Femur (tissue), 1 donor: ENCODE data around the gene POTEJ.
"Not testable (repeated sequence)": the region's sequence is repeated elsewhere in the genome, so short reads cannot be mapped to it uniquely, and the experiment has no call there.

ENCODE experiments used
- DNase-seq: peaks from one replicate; pipeline ENCODE4 v3.0.0-alpha.2; 2017

The POTEJ gene

GRCh38 chr2:130608276-130609001, 2.8 kb upstream of the POTEJ start:
- not testable (repeated sequence) for DNase-seq

GRCh38 chr2:130609002-130609920, 2.0 kb upstream of the POTEJ start:
- not testable (repeated sequence) for DNase-seq

DNA sequence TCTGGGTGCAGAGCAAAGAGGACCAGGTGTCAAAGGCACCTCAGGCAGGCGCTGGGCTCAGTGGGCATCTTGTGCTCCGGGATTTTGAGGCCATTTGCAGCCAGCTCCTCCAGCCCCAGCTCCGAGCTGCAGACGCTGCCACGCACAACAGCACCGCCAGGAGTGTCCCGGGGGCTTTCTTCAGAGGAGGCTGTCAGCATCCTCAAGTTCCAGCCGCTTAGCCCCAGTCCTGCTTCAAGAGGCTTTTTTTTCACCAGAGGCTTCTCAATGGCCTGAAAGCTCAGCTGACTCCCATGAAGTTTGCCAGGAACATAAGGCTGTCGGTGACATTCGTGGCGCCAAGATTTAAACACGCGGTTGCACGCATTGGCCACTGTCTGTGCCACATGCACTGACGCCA, 754 bp upstream of the POTEJ start:
- not testable (repeated sequence) for DNase-seq

DNA sequence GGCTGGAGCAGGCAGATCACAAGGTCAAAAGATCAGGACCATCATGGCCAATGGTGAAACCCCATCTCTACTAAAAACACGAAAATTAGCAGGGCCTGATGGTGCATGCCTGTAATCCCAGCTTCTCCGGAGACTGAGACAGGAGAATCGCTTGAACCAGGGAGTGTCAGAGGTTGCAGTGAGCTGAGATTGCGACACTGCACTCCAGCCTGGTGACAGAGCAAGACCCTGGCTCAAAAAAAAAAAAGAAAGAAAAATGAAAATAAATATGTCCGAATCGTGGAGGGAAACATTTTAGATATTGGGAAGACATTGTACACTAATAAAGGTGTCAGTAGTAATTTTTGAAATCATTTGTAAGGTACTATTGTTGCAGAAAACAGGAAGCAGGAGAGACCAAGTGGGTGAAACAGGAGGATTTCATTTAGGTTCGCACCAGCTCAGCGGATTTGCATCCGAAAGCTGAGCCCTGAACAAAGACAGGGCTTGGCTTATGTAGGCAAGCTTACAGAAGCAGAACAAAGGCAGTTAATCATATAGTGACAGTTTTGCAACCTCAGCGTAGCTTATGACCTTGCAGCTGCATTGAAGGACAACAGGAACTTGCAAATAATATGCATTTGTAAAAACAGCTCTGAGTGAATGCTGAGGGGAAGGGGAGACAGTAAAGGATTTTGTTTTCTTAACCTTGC, 17.7 kb downstream of the POTEJ start:
- DNase-seq, result not testable (repeated sequence)

DNA sequence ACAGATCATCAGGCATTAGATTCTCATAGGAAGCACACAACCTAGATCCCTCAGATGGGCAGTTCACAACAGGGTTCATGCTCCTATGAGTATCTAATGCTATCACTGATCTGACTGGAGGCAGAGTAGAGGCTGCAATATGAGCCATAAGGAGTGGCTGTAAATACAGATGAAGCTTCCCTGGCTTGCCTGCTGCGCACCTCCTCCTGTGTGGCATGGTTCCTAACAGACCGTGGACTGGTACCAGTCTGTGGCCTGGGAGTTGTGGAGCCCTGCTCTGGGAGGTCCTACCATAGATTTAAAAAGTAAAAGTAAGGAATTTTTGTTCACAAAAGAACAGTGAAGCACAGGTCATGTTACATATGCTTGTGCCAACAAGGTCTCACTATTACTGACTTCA, 27.7 kb downstream of the POTEJ start:
- not testable (repeated sequence) for DNase-seq

DNA sequence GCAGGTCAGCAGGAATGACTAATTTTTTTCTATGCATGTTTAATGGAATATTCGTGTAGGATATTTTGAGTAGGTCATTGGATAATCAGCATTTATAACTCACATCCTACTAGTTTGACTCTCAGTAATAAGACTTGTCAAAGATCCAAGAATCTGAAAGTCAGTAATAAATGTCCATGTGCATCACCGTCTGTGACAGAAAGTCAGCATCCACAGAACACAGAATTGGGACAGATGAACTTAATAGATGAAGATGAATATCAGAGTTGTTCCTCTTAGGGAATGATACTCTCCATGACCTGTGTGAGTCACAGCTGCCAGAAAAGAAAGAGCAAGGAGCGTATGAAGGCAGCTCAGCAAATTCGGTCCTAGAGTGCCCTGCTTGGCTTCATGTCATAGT, 30.4 kb downstream of the POTEJ start:
- DNase-seq, result not testable (repeated sequence)

- DNase-seq, result not testable (repeated sequence)
Observed at GRCh38 chr2:130649285-130649684, 38.0 kb downstream of the POTEJ start.

DNA sequence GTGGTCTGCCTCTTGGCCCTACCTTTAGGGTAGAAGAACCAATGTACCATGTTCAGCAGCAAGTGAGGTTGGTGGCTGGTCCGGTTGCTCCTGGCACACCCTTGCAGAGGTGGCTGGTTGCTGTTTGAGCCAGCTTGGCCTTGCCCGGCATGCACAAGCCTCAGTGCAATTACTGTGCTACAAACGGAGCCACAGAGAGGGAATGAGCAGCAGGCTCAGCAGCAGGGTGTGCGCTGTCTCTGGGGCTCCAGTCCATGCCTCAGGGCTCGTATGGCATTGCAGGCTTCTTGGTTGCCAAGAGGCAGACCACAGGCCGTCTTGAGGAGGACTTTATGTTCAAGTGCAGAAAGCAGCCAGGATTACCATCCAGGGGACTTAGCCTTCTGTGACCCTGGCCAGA, 53.3 kb downstream of the POTEJ start:
- not testable (repeated sequence) for DNase-seq

GRCh38 chr2:130665596-130665995, 54.4 kb downstream of the POTEJ start:
- DNase-seq, result not testable (repeated sequence)

DNA sequence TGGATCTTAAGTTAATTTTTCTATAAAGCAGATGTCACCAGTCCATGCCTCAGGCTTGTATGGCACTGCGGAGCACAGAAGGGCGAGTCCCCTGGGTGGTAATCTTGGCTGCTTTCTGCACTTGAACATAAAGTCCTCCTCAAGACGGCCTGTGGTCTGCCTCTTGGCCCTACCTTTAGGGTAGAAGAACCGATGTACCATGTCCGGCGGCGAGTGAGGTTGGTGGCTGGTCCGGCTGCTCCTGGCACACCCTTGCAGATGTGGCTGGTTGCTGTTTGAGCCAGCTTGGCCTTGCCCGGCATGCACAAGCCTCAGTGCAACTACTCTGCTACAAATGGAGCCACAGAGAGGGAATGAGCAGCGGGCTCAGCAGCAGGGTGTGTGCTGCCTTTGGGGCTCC, 56.3 kb downstream of the POTEJ start:
- DNase-seq, result not testable (repeated sequence)

- DNase-seq, result not testable (repeated sequence)
Observed at GRCh38 chr2:130670026-130670745, 58.9 kb downstream of the POTEJ start.

DNA sequence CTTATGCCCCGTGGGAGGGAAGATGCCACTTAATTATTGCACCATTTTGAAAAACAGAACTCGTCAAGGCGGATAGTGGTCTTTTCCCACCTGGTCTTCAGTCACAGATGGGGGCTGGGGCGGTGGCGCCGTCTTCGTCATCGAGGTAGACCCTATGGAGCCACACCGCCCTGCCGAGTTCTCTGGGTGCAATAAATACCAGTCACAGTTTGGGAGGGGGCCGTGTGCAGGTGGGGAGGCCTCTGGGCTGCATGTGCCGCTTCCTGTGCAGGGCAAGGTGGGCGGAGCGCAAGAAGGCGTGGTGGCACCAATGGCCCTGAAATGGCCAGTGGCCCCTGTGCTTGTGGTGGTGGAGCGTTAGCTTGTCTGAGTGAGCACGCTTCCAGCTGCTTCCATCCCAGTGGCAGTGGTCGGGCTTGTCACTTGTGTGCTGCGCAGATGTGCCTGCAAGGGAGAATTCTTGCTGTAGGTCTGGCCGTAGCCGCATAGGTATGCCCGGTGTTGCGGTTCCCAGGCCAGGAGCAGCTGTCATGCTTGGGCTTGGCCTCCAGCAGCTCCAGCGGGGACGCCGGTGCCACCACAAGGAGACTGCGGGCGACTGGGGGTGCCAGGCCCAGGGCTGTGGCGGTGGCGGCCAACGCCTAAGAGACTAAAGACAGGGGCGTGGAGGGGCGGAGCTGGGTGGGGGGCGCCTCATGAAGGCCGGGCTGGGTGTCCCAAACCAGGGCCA, 81.0 kb downstream of the POTEJ start:
- DNase-seq, result not testable (repeated sequence)

DNA sequence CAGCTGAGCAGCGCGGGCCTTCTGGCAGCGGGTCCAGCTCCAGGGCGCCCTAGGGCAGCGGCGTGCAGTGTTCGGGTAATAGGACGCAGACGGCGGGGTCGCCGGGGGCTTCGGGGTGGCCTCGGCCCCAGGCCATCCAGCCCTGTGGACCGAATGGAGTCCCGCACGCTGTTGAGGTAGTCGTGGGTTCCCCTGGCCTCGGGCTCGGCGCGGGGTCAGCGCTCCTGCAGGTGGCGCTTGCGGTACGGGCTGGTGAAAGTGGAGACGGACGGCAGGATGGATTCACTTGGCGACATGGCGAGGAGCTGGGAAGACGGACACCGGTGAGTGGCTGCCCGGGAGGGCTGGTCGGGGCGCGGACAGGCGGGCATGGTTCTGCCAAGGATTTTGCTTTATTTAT, 82.2 kb downstream of the POTEJ start:
- DNase-seq, result peak; percentile 22

DNA sequence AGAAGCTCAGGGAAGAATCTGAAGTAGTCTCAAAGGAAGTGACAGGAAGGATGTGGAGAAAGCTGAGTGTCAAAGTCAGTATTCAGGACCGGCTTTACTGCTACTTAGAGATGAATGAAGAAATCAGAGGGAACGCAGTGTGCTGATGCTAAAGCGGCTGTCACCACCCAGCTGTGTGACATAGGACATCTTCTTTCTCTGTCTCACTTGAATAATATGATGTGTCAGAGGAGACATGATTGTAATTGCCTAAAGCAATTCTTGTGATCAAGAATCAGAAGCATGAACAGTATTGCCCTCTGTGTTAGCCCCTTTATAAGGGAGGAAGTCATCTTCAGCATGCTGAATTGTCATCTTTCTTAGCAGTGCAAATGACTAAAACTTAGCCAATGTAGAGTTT, 92.0 kb downstream of the POTEJ start:
- not testable (repeated sequence) for DNase-seq
